H1 (cell line): Measurements from ENCODE around the gene SYP. TPM values are rescaled to one million over a fixed set of nuclear protein-coding genes. Genes with fewer than 3 reads are reported as not detected.

ENCODE experiments used
- polyA plus RNA-seq, 7 experiments: library from polyadenylated mRNA; depleted of rRNA in 3 of 7; stranded (reverse) in 5 of 7; unstranded in 2 of 7; fragments of >200 nt in 5 of 7; fragments of 200-250 nt in 2 of 7; gene quantifications; 1 replicate in 5 of 7; 2 replicates in 1 of 7; 4 replicates in 1 of 7; pipeline versions ENCODE4 v1.2.1 to v1.2.3, GENCODE V29; 2011 to 2013; ENCODE audit warnings: missing spikeins in 2 of 7, mixed read lengths in 2 of 7
- total RNA-seq: library from RNA; stranded (reverse); fragmentation: NEBNext Ultra II Directional; extraction: Animal tissue kit (Norgen Biotek cat#: 25700); gene quantifications from 2 replicates; pipeline ENCODE4 v1.2.1, GENCODE V29; 2021
- TF ChIP-seq, protein P1 (sequence below): fragments of 300-600 bp; sonication (generic); IDR thresholded peaks from 2 replicates; pipeline ENCODE4 v1.7.1; 2012; ENCODE audit warnings: low read length, moderate library complexity, mild to moderate bottlenecking, inconsistent platforms; ENCODE audit not compliant: insufficient replicate concordance

Gene SYP
- total and polyA plus RNA-seq, 2 of the 8 experiments (the other 6 are each of a cell fraction or from before 2014, with no cell fraction given) = 4.3 to 10.8 TPM

DNA sequence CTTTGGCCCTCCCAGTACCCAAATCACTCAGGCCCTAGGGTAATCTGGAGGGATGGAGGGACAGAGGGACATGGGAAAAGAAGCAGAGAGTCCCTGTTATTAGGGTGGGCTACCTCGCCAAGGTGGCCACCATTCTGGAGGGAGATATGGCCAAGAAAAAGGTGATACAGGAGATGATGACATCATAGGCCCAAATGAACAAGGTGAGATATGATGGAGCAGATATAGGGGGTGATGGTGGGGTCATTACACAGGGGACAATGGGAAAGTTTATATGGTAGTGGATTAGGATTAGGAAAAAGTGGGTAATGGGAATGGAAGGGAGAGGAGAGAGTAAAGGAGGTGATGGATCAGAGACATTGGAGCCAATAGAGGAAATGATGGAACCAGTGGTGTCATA, 12.9 kb upstream of the SYP start (continued):
- TF ChIP-seq, protein P1, sequence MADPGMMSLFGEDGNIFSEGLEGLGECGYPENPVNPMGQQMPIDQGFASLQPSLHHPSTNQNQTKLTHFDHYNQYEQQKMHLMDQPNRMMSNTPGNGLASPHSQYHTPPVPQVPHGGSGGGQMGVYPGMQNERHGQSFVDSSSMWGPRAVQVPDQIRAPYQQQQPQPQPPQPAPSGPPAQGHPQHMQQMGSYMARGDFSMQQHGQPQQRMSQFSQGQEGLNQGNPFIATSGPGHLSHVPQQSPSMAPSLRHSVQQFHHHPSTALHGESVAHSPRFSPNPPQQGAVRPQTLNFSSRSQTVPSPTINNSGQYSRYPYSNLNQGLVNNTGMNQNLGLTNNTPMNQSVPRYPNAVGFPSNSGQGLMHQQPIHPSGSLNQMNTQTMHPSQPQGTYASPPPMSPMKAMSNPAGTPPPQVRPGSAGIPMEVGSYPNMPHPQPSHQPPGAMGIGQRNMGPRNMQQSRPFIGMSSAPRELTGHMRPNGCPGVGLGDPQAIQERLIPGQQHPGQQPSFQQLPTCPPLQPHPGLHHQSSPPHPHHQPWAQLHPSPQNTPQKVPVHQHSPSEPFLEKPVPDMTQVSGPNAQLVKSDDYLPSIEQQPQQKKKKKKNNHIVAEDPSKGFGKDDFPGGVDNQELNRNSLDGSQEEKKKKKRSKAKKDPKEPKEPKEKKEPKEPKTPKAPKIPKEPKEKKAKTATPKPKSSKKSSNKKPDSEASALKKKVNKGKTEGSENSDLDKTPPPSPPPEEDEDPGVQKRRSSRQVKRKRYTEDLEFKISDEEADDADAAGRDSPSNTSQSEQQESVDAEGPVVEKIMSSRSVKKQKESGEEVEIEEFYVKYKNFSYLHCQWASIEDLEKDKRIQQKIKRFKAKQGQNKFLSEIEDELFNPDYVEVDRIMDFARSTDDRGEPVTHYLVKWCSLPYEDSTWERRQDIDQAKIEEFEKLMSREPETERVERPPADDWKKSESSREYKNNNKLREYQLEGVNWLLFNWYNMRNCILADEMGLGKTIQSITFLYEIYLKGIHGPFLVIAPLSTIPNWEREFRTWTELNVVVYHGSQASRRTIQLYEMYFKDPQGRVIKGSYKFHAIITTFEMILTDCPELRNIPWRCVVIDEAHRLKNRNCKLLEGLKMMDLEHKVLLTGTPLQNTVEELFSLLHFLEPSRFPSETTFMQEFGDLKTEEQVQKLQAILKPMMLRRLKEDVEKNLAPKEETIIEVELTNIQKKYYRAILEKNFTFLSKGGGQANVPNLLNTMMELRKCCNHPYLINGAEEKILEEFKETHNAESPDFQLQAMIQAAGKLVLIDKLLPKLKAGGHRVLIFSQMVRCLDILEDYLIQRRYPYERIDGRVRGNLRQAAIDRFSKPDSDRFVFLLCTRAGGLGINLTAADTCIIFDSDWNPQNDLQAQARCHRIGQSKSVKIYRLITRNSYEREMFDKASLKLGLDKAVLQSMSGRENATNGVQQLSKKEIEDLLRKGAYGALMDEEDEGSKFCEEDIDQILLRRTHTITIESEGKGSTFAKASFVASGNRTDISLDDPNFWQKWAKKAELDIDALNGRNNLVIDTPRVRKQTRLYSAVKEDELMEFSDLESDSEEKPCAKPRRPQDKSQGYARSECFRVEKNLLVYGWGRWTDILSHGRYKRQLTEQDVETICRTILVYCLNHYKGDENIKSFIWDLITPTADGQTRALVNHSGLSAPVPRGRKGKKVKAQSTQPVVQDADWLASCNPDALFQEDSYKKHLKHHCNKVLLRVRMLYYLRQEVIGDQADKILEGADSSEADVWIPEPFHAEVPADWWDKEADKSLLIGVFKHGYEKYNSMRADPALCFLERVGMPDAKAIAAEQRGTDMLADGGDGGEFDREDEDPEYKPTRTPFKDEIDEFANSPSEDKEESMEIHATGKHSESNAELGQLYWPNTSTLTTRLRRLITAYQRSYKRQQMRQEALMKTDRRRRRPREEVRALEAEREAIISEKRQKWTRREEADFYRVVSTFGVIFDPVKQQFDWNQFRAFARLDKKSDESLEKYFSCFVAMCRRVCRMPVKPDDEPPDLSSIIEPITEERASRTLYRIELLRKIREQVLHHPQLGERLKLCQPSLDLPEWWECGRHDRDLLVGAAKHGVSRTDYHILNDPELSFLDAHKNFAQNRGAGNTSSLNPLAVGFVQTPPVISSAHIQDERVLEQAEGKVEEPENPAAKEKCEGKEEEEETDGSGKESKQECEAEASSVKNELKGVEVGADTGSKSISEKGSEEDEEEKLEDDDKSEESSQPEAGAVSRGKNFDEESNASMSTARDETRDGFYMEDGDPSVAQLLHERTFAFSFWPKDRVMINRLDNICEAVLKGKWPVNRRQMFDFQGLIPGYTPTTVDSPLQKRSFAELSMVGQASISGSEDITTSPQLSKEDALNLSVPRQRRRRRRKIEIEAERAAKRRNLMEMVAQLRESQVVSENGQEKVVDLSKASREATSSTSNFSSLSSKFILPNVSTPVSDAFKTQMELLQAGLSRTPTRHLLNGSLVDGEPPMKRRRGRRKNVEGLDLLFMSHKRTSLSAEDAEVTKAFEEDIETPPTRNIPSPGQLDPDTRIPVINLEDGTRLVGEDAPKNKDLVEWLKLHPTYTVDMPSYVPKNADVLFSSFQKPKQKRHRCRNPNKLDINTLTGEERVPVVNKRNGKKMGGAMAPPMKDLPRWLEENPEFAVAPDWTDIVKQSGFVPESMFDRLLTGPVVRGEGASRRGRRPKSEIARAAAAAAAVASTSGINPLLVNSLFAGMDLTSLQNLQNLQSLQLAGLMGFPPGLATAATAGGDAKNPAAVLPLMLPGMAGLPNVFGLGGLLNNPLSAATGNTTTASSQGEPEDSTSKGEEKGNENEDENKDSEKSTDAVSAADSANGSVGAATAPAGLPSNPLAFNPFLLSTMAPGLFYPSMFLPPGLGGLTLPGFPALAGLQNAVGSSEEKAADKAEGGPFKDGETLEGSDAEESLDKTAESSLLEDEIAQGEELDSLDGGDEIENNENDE = no peak
